Adipose tissue (tissue), 3 donors: ENCODE results near the gene GMPR. TPM values are rescaled to one million over a fixed set of nuclear protein-coding genes. Genes with fewer than 3 reads are reported as not detected.
"Not testable (repeated sequence)": the region's sequence is repeated elsewhere in the genome, so short reads cannot be mapped to it uniquely, and the experiment has no call there.

ENCODE experiments used
- H3K27ac ChIP-seq: one replicate; pipeline ENCODE4 v1.5.1; 2013; ENCODE audit warnings: low read depth, low read length
- WGBS, 3 donors: extraction: QIAGEN DNeasy Blood & Tissue Kit; methylation state at CpG; one replicate each; pipeline ENCODE4 v1.1.7; 2013; 5-methylcytosine and 5-hydroxymethylcytosine counted together
- polyA plus RNA-seq, 3 donors: library from polyadenylated mRNA; stranded (reverse); fragments of 200-250 nt; gene quantifications; one replicate each; pipeline ENCODE4 v1.2.3, GENCODE V29; 2013
- donor health status: healthy with polysubstance abuse.
- donor health status: Bipolar disorder and iron deficiency.
- donor health status: healthy.

The GMPR gene
- polyA plus RNA-seq, 3 donors, result 3.8 to 7.7 (median 5.2) TPM

- 86 to 92% (median 89%) methylated on average over 13 of the region's 13 CpGs for WGBS, 3 donors
- H3K27ac ChIP-seq, result not testable (repeated sequence)
Measured at GRCh38 chr6:16263464-16264099, 25.2 kb downstream of the GMPR start.

DNA sequence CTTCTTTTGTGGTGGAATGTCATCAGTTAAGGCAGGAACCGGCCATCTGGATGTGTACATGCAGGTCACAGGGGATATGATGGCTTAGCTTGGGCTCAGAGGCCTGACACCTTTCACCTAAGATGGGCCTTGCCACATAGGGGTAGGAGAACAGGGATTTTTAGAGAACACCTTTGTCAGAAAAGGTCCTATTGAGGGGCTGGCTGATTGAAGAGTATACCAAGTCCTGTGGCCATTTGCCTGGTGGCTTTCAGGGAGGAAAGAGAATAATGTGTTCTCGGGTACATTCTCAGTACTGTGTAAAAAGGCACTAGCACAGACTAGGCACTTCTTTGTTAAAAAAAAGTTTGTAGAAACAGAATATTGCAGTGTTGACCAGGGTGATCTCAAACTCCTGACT is 26.4 kb downstream of the GMPR start:
- 89 to 96% (median 89%) methylated on average over 1 to 2 of the region's 2 CpGs for WGBS, 3 donors
- no peak overlapping the region for H3K27ac ChIP-seq

DNA sequence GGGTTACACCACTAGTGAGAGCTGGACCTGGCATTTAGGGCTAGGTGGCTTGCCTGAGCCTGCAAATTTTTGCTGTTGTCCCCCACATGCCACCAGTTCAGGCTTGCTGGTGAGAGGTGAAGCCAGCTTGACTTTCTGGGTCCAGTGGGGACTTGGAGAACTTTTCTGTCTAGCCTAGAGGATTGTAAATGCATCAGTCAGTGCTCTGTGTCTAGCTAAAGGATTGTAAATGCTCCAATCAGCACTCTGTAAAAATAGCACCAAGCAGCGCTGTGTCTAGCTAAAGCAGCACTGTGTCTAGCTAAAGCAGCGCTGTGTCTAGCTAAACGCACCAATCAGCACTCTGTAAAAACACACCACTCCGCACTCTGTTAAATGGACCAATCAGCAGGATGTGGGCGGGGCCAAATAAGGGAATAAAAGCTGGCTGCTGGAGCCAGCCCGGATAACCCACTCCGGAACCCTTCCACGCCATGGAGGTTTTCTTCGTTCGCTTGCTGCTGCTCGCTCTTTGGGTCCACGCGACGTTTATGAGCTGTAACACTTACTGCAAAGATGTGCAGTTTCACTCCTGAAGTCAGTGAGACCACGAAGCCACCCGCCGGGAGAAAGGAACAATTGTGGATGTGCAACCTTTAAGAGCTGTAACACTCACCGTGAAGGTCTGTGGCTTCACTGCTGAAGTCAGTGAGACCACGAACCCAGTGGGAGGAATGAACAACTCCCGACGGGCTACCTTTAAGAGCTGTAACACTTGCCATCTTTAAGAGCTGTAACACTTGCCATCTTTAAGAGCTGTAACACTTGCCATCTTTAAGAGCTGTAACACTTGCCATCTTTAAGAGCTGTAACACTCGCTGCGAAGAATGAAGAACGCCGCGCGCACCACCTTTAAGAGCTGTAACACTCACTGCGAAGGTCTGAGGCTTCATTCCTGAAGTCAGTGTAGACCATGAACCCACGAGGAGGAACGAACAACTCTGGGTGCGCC is 27.3 kb downstream of the GMPR start:
- WGBS, 3 donors, result 96% methylated on average over 31 of the region's 31 CpGs
- H3K27ac ChIP-seq, result no peak overlapping the region

- WGBS, 3 donors, result 94 to 96% (median 95%) methylated on average over 23 of the region's 23 CpGs
- H3K27ac ChIP-seq, result no peak overlapping the region
Measured at GRCh38 chr6:16267428-16268263, 29.3 kb downstream of the GMPR start.

DNA sequence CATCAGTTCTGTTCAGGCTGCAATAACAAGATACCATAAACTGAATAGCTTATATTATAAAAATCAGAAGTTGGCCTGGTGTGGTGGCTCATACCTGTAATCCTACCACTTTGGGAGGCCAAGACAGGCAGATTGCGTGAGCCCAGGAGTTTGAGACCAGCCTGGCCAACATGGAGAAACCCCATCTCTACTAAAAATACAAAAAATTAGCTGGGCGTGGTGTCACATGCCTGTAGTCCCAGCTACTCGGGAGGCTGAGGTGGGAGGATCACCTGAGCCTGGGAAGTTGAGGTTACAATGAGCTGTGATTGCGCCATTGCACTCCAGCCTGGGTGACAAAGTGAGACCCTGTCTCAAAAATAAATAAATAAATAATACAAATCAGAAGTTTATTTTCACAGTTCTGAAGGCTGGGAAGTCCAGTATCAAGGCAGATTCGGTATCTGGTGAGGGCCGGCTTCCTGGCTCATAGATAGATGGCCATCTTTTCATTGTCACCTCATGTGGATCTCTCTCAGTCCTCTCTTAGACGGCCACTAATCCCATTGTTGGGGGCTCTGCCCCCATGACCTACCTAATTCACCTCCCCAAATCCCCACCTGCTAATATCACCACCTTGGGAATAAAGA is 31.2 kb downstream of the GMPR start:
- 91 to 96% (median 92%) methylated on average over 7 of the region's 7 CpGs for WGBS, 3 donors
- not testable (repeated sequence) for H3K27ac ChIP-seq

DNA sequence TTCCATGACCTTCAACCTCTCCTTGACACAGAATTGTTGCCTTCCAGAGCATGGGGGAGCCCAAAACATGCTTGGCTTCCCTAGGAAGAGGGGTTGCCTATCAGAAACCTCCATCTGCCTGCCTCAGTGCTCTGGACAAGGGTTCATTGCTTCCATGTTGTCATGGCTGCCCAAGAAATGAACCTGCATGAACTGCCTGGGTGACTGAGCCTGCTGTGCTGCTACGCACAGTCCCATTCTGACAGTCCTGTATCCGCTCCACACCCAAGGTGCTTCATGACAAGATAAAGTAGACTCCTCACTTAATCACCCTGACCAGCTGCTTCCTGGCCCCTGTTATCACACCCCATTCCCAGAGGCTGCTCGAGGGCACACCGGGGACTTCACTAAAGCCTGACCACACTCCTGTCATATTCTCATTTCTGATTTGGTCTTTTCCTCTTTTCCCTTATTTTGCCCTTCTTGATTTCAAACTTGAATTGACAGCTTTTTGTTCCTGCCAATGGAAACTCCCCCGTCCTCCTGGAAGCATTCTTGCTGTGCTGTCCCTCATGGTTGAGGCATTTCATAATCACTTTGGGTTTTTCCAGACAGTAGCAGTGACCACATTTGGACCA is 31.9 kb downstream of the GMPR start:
- WGBS, 3 donors, result 88 to 89% (median 88%) methylated on average over 5 of the region's 5 CpGs
- H3K27ac ChIP-seq, result no peak overlapping the region

- no peak overlapping the region for H3K27ac ChIP-seq
- WGBS, 3 donors, result 95 to 100% (median 99%) methylated on average over 5 of the region's 5 CpGs
Measured at GRCh38 chr6:16271428-16271827, 33.0 kb downstream of the GMPR start.

- WGBS, 3 donors, result 48 to 62% (median 56%) methylated on average over 1 of the region's 1 CpG
- no peak overlapping the region for H3K27ac ChIP-seq
Measured at GRCh38 chr6:16272201-16272600, 33.8 kb downstream of the GMPR start.

- whole genome bisulfite sequencing, 3 donors, result 33 to 64% (median 36%) methylated on average over 1 of the region's 1 CpG
- no peak overlapping the region for H3K27ac ChIP-seq
Measured at GRCh38 chr6:16273256-16273655, 34.9 kb downstream of the GMPR start.

GRCh38 chr6:16274483-16274882 is 36.1 kb downstream of the GMPR start:
- WGBS, 3 donors, result 87 to 88% (median 88%) methylated on average over 4 of the region's 4 CpGs

GRCh38 chr6:16274885-16275589 is 36.6 kb downstream of the GMPR start:
- WGBS, 3 donors, result 68 to 95% (median 91%) methylated on average over 10 of the region's 10 CpGs
- H3K27ac ChIP-seq, result no peak overlapping the region

More at GRCh38 chr6:16274483-16274882, 36.1 kb downstream of the GMPR start:
- no peak overlapping the region for H3K27ac ChIP-seq

DNA sequence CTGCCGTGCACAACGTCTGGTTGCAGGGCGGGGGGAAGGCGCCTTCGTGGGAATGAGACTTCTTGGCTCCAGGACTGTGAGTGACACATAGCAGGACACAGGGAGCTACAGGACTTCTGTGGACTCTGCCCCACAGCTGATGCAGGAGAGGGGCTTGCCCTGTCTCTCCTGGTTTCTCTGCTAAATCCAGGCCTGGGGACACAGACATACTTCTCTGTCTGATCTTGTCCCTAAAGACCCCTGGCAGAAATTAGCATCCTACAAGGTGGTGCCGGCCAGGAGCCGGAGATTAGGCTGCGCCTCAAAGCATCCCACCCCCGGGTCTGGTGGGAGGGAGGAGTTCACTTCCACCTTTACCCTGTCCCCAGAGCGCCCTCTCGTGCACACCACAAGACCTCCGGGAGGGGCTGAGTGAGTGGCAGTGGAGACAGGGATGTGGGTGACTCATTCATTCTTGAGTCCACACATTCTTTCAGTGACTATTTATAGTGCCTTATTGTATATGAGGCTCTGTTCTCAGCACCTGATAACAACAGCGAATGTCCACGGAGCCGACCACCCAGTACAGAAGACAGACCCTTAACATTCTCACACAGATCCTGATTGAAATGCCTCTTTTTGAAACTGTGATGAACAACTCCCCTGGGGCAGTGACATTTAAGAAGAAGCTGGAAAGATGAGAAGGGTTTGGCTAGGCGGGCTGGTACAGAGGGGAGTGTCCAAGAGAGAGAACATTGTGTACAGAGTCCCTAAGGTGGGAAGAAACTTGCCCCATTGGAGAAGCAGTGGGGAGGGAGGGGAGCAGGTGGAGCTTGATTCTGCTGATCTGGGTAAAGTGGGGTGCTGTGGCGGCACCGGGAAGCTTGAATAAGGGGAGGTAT is 39.0 kb downstream of the GMPR start:
- WGBS, 3 donors, result 61 to 75% (median 62%) methylated on average over 18 of the region's 18 CpGs
- H3K27ac ChIP-seq, result no peak overlapping the region

DNA sequence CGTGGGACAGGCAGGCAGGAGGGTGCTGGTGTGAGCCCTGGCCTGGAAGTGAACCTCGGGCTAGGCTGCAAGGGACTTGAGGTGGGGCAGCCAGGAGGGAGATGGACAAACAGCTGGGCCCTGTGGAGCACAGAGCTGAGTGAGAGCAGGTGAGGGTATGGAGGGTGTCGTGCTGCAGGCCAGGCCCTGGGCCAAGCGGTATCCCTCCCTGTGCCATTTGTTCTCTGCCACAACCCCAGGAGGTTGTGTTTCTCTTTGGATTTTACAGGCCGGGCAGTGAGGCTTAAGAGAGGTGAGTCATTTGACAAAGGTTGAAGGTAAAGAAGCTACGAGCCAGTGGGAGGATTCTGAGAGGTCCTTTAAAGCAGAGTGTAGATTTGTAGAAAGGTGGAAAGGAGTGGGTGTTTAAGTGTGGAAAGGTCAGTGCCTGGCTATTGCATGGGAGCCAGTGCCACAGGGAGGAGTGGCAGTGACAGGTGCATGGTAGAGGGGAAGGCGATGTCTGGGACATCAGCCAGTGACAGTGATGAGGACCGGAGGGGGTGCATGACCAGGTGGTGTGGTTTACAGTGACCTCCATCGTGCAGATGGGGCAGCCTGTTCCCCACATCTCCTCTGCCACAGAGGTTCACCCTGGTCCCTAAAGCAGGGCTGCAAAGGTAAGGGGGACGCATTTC is 39.8 kb downstream of the GMPR start:
- no peak overlapping the region for H3K27ac ChIP-seq
- WGBS, 3 donors, result 90 to 93% (median 91%) methylated on average over 10 of the region's 10 CpGs

- H3K27ac ChIP-seq, result no peak overlapping the region
- WGBS, 3 donors, result 96 to 97% (median 97%) methylated on average over 9 of the region's 9 CpGs
Measured at GRCh38 chr6:16278750-16279149, 40.4 kb downstream of the GMPR start.

- H3K27ac ChIP-seq, result no peak overlapping the region
- WGBS, 3 donors, result 82 to 95% (median 84%) methylated on average over 5 of the region's 5 CpGs
Measured at GRCh38 chr6:16279243-16279642, 40.9 kb downstream of the GMPR start.

GRCh38 chr6:16282370-16282769 is 44.0 kb downstream of the GMPR start:
- 91 to 94% (median 92%) methylated on average over 4 of the region's 4 CpGs for WGBS, 3 donors
- no peak overlapping the region for H3K27ac ChIP-seq
